IMR-90 (cell line): ENCODE data around the gene HBZ.

Experiments
- CEBPB ChIP-seq: IDR thresholded peaks from 2 replicates; pipeline ENCODE4 v1.6.1; 2012; ENCODE audit warnings: low read depth, low read length, improper control_type of control experiment
- CHD1 ChIP-seq: IDR thresholded peaks from 2 replicates; pipeline ENCODE4 v1.6.1; 2012; ENCODE audit warnings: low read depth, low read length, improper control_type of control experiment
- FOS ChIP-seq: fragments of 150-350 bp; IDR thresholded peaks from 2 replicates; pipeline ENCODE4 v1.6.1; 2016; ENCODE audit warnings: low read depth, low read length
- MAFK ChIP-seq: IDR thresholded peaks from 2 replicates; pipeline ENCODE4 v1.6.1; 2012; ENCODE audit warnings: low read depth, low read length, improper control_type of control experiment
- MAZ ChIP-seq: IDR thresholded peaks from 2 replicates; pipeline ENCODE4 v1.6.1; 2012; ENCODE audit warnings: low read depth, mild to moderate bottlenecking, low read length, improper control_type of control experiment, moderate library complexity, borderline replicate concordance
- MXI1 ChIP-seq: IDR thresholded peaks from 2 replicates; pipeline ENCODE4 v1.6.1; 2012; ENCODE audit warnings: low read depth, mild to moderate bottlenecking, low read length, moderate library complexity, borderline replicate concordance
- POLR2A ChIP-seq: IDR thresholded peaks from 2 replicates; pipeline ENCODE4 v1.6.1; 2012; ENCODE audit warnings: mild to moderate bottlenecking, low read depth, low read length
- RAD21 ChIP-seq: IDR thresholded peaks from 2 replicates; pipeline ENCODE4 v1.6.1; 2012; ENCODE audit warnings: low read length, improper control_type of control experiment
- RCOR1 ChIP-seq: IDR thresholded peaks from 2 replicates; pipeline ENCODE4 v1.6.1; 2012; ENCODE audit warnings: mild to moderate bottlenecking, low read length, improper control_type of control experiment; ENCODE audit not compliant: insufficient replicate concordance
- RFX5 ChIP-seq: IDR thresholded peaks from 2 replicates; pipeline ENCODE4 v1.8.0; 2012; ENCODE audit warnings: low read depth, mild to moderate bottlenecking, low read length, moderate library complexity
- SMC3 ChIP-seq: fragments of 150-350 bp; IDR thresholded peaks from 2 replicates; pipeline ENCODE4 v1.6.1; 2016; ENCODE audit warnings: low read depth, mild to moderate bottlenecking, antibody characterized with exemption, low read length, moderate library complexity
- TF ChIP-seq, protein P1 (sequence below): fragments of 150-350 bp; IDR thresholded peaks from 2 replicates; pipeline ENCODE4 v1.6.1; 2017; ENCODE audit warnings: mild to moderate bottlenecking, antibody characterized with exemption, low read length, low read depth
- TF ChIP-seq, protein P2 (sequence below): conservative IDR thresholded peaks from 2 replicates; pipeline ENCODE4 v1.5.1; 2012; ENCODE audit warnings: mild to moderate bottlenecking, low read depth, low read length, improper control_type of control experiment

DNA sequence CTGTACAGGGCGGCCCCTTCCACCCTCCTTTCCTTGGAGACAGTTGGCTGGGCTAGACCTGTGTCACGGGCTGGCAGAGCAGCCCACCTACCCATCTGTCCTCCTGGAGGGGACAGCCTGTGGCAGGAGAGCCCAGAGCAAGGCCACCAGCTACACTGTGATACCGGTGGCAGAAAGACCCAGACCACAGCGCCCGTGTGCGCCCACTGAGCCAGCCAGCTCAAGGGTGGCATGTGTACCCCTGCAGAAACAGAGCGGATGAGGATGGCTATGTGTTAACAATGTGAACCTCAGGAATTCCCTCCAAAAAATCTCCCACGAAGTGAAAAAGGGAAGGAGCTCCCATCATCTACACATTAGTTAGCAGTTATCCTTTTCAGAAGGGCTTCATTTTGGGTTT, 34.9 kb downstream of the HBZ start:
- TF ChIP-seq, protein P1, sequence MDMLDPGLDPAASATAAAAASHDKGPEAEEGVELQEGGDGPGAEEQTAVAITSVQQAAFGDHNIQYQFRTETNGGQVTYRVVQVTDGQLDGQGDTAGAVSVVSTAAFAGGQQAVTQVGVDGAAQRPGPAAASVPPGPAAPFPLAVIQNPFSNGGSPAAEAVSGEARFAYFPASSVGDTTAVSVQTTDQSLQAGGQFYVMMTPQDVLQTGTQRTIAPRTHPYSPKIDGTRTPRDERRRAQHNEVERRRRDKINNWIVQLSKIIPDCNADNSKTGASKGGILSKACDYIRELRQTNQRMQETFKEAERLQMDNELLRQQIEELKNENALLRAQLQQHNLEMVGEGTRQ: no peak
- TF ChIP-seq MXI1: no peak
- TF ChIP-seq, protein P2, sequence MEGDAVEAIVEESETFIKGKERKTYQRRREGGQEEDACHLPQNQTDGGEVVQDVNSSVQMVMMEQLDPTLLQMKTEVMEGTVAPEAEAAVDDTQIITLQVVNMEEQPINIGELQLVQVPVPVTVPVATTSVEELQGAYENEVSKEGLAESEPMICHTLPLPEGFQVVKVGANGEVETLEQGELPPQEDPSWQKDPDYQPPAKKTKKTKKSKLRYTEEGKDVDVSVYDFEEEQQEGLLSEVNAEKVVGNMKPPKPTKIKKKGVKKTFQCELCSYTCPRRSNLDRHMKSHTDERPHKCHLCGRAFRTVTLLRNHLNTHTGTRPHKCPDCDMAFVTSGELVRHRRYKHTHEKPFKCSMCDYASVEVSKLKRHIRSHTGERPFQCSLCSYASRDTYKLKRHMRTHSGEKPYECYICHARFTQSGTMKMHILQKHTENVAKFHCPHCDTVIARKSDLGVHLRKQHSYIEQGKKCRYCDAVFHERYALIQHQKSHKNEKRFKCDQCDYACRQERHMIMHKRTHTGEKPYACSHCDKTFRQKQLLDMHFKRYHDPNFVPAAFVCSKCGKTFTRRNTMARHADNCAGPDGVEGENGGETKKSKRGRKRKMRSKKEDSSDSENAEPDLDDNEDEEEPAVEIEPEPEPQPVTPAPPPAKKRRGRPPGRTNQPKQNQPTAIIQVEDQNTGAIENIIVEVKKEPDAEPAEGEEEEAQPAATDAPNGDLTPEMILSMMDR: no peak
- no peak for TF ChIP-seq CEBPB
- TF ChIP-seq RAD21: no peak
- TF ChIP-seq FOS: no peak
- TF ChIP-seq POLR2A: no peak
- TF ChIP-seq CHD1: no peak
- no peak for TF ChIP-seq SMC3
- TF ChIP-seq RCOR1: no peak
- TF ChIP-seq RFX5: no peak
- no peak for TF ChIP-seq MAZ
- TF ChIP-seq MAFK: no peak
